GM21360 (cell line): ENCODE data around the gene OR1D5.
"Not testable (repeated sequence)": the region's sequence is repeated elsewhere in the genome, so short reads cannot be mapped to it uniquely, and the experiment has no call there.

Source experiments
- ATAC-seq: cut with Tn5 transposase; IDR thresholded peaks from one replicate; pipeline ENCODE4 v1.9.1; 2021; ENCODE audit warnings: mild to moderate bottlenecking, moderate library complexity; ENCODE audit not compliant: unreplicated experiment

OR1D5 gene, protein sequence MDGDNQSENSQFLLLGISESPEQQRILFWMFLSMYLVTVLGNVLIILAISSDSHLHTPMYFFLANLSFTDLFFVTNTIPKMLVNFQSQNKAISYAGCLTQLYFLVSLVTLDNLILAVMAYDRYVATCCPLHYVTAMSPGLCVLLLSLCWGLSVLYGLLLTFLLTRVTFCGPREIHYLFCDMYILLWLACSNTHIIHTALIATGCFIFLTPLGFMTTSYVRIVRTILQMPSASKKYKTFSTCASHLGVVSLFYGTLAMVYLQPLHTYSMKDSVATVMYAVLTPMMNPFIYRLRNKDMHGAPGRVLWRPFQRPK

DNA sequence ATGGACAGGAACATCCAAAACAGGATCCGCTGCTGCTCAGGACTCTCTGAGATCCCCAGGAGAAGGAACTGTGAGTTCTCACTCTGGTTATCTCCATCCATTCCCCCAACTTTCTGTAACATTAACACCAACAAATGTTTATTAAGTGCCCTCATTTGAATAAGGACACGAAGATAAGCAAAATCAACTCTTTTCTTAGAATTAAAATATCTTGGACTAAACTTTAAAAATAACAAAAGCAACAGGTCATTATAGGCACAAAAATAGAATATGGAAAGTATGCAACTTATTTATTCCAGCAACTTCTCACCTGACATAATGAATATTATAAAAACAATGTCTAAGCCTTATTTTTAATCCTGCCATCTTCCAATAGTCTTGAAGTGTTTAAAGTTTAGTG lies at the start of gene OR1D5:
TSS of gene OR1D5 (minus strand) at position 101 of the 400 bp plus-strand sequence. CDS start at position 101, 0 bp downstream.
- not testable (repeated sequence) for ATAC-seq

DNA sequence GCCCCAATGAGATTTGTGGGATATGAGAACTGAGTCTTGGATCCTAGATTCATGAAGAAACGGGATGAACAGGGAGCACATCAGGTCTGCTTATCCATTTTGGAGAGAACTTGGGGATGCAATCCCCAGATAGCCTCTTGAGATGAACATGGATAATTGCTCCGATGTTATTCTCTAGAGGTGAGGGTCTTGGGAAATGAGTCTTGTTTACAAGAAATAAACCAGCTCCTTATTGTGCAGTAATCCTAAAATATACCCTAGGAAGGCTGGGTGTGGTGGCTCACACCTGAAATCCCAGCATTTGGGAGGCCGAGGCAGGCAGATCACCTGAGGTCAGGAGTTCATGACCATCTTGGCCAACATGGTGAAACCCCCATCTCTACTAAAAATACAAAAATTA lies 40.9 kb upstream of the OR1D5 start, which contains the start of gene OR1D2:
TSS of gene OR1D2 (minus strand) at position 101 of the 400 bp plus-strand sequence. CDS start 11,426 bp downstream, outside the sequence.
- ATAC-seq, result no peak

DNA sequence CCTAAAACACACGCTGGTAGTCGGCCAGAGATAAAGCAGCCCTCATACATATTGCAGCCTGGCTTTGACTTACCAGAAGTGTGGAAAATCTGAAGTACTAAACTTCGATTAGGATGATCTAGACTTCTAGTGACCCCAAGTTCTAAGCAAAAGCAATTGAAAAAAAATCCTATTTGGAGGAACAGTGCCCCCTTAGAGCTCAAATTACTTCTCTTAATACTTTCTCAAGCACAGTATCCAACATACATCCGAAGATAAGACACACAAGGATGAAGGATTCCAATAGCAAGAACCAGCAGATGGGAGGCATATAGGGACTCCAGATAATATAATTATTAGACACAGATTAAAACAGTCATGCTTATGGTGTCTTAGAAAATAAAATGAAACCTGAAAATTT lies 10.4 kb upstream of the OR1D5 start:
- ATAC-seq, result not testable (repeated sequence)

DNA sequence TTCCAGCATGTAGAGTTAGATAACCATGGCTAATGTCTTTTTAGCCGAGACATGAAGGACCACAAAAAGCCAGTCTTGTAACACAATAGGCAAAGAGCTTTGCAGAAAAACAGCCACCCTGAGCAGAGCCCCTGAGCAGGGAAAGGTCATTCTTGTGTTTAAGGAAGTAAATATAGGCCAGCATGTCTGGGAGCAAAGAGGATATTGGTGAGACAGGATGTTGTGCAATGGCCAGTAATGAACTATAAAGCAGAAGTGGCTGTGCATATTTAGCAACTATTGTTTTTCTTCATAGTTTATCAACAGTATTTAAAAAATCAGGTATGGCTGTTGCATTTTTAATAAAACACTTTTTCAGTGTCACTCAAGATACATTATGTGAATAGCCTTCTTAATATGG lies 1.8 kb upstream of the OR1D5 start:
- ATAC-seq, result not testable (repeated sequence)

DNA sequence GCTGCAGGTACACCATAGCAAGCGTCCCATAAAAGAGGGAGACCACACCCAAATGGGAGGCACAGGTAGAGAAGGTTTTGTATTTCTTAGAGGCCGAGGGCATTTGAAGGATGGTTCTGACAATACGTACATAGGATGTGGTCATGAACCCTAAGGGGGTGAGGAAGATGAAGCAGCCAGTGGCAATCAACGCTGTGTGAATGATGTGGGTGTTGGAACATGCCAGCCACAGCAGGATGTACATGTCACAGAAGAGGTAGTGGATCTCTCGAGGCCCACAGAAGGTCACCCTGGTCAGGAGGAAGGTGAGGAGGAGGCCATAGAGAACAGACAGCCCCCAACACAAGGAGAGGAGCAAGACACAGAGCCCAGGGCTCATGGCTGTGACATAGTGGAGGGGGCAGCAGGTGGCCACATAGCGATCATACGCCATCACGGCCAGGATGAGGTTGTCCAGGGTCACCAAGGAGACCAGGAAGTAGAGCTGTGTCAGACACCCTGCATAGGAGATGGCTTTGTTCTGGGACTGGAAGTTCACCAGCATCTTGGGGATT lies 506 bp downstream of the OR1D5 start:
- ATAC-seq, result not testable (repeated sequence)

DNA sequence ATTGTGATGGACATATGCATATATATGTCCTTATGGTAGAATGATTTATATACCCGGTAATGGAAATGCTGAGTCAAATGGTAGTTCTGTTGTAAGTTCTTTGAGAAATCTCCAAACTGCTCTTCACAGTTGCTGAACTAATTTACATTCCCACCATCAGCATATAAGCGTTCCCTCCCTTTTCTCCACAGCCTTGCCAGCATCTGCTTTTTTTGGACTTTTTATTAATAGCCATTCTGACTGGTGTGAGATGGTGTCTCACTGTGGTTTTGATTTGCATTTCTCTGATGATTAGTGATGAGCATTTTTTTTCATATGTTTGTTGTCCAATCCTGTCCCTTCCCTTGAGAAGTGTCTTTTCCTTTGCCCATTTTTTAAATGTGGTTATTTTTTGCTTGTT lies 8.5 kb downstream of the OR1D5 start:
- not testable (repeated sequence) for ATAC-seq

DNA sequence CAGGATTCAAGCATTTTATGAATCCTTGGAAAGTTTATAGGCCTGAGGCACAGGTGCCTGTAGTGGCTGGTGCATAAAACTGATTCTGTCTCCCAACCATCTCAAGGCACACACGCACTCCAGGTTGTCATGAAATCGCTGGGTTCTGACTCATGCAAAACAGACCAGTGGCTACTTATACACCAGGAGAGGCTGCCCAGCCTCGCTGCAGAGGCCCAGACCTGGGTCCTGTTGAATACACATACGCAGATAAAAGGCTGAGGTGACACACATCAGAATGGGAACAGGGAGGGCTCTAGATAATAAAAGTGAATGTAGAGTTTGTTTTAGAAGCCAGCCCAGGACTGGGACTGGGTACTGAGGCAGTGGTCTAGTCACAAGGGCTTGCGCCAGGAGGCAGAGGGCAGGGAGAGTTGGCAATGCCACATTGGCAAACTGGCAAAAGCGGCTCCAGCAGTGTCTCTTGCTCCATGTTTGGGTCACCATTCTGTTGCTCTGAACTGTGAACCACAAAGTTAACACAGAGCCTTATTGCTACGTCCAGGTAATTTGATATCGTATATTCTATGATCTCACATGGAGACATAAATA lies 13.6 kb downstream of the OR1D5 start:
- no peak for ATAC-seq

DNA sequence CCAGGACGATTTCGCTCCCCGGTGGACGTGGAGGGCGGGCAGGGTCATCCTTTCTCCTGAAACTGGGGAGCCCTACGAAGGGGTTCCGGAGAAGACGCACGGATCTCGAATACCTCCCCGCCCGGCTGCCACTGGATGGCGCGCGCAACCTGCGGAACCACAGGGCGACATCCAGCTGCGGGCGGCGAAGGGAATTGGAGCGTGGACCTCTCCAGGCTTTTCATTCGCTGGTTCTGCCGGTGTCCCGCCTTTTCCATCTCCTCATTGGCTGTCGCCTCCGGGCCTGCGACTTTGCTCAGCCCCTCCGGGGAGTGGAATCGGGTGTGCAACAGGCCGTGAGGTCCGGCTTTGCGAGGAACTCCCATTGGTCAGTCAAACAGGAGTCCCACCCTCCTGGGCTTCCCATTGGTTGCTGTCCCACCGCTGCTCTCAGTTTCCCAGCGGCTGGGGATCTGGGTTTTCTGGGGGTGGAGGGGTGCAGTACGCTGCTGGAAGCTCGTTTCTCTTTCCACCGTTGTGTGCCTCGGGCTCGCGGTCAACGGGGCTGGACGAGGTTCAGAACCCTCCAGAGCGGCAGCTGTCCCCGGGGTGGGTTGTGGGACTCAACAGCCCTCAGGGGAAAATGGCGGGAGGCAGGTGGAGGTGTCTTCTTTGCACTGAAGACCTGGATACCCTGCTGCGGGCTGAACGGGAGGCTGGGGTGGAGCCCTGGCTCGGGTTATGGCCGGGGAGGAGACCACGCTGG lies 14.5 kb downstream of the OR1D5 start:
- peak; percentile 97 for ATAC-seq

DNA sequence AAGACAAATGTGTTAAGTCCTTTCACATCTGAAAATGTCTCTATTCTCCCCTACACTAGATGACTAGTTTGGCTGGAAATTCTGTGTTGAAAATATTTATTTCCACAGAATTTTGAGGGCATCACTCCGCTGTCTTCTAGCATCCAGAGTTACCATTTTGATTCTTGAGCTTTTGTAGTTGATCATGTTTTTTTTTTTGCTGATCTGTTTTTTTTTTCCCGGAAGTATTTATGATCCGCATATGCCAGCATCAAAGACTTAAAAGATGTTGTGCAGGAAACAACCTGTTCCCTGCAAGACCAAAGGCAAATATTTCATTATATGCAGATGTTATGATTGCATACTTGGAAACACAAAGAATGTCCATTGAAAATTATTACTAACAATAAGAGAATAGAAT lies 16.7 kb downstream of the OR1D5 start:
- no peak for ATAC-seq

DNA sequence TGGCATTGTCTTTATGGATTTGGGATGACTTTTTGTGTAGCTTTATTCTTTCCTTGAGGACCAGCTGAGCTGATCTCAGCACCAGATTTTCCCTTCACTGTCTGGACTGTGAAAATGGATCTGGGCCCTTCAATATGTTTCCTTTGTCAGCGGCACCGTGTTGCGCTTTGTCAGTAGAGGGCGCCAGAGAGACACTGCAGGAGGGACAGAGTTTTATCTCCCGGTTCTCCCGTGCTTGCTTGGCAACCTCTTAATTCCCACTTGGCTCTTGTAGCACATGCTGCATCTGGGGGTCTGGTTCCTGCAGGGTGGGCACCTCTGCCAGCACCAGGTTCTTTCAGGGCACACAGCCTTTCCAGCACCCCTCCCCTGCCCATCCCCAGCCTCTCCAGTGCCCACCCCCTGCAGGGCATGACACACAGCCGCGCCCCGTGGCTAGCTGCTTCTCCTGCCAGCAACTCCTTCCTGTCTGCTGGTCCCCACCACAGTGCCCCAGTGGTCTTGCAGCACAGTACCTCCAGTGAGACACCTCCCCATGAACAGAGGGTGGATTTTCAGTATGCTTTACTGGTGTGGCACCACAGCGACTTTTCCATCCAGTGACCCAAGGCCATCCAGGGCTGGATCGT lies 19.6 kb downstream of the OR1D5 start:
- no peak for ATAC-seq

DNA sequence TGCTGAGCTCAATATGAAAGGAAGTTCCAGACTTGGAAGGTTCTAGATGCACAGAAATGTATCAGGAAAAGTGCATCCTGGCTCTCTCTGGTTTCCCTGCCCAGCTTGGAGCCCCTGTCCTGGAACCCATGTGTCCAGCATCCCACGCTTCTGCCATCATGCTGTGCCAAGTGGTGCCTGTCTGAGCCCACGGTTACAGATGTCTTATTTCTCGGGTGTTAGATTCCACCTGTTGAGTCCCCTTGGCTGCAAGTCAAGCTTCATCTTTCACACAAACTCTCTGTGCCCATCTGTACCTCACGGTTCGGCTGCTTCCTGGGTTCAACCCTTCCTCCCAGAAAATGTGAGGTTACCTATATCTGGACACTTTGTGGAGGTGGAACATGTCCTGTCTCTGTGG lies 22.5 kb downstream of the OR1D5 start:
- ATAC-seq, result no peak

DNA sequence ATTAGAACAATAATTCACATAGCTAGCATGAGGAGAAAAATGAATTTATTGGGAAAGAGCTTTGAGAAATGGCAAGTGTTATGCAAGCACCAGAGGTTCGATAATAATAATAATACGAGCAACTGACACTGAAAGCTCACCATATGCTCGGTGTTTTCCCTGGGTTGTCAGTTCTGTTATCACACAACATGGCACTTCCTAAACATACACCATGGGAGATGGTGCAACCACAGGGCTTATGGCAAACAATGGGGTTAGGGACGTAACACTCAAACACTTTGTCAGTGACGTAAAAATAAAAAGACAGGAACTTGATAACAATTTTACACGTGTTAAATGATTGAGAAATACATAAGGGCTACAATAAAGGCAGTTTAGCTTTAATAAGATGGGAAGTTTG lies 23.7 kb downstream of the OR1D5 start:
- ATAC-seq, result no peak

DNA sequence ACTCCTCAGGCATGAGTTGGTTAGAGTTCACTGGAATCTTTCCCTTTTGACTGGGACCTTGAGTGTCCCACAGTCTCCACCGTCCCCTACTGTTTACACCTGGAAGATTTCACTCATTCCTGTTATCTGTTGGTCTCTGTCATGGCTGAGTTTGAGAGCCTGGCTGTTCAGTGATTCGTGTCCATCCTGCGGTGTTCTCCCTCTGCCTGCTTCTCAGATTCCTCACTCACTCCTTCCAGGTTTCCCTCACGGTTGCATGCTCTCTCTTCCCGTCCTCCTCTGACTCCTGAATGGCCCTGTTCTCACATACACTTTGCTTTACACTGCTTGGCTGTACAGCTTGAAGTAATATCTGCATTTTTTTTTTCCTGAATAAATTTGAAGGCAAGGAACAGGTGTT lies 24.5 kb downstream of the OR1D5 start:
- no peak for ATAC-seq

DNA sequence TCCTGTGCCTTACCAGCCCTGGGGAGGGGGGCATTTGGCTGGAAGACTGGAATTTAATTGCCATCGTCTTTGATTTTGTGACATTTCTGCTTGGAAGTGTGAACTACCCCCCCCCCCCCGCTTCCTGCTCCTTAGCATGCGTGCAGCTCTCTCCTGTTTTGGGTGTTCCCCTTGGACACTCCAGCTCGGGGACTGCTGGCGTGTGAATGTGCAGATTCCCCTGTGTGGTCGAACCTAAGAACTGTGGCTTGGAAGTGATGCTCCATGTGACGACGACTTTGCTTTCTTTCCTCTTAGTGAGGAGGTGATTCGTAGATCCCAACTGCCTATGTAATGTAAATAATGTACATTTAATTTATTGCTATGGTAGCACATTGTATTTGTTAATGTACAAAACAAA lies 26.1 kb downstream of the OR1D5 start:
- ATAC-seq, result no peak

DNA sequence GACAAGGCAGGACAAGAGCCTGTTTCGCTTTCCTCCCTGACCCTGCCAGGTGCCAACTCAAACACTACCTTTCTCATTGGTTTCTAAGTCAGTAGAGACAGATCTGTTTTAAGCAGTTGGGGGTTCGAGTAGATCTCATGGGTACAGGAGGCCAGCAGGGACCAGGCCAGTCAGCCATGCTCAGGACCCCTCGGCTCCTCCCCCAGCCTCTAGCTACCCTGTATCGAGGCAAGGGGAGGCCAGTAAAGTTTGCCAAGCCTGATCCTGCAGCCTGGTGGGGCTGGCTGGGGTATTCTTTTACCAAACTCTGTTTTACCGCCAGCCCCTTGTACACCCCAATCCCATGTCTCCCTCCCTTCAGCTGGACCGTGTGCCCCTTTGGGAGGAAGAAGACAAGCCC lies 26.6 kb downstream of the OR1D5 start:
- ATAC-seq, result no peak

DNA sequence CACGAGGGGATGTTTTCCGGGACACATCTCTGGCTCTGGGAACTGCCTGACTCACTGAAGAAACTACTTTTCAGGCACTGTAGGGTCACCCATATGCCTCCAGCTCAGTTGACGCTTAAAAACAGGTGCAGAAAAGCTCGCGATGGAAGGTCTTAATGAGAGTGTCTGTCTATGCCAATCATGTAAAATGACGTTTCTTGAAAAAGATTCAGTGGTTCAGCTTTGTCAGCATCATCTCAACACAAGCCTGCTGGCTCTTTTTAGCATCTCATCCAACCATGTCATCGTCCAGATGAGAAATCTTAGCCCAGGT lies 27.5 kb downstream of the OR1D5 start:
- no peak for ATAC-seq

DNA sequence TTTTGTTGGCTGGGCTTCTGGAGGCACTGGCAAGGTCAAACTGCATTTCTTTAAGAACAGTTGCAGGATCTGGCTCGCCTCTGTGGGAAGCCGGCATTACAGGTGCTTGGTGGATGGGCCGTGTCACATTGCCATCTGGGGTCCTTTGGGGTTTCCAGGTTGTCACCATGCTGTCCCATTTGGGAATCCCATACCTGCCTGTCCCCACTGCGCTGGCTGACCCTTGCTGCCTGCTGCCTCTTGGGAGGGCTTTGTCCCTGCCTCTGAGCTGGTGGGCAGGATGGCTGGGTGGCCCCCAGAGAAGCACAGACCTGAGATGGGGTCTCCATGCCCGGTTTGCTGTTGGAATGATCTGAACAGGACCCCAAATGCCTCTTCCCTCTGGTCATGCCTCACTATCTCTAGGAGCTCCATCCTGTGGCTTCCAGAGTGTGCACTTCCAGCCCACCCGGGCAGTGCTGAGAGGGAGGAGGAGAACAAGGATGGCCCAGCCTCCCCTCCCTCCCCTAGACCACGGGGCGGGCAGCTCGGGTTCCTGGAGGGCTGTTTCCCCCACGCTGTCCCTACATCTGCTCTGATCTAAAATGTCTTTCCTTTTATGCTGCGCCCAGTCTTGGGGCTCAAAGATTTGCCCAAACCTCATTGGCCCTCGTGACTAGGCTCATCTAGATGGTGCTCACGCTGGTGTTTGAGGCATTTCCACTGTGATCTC lies 28.0 kb downstream of the OR1D5 start:
- ATAC-seq, result no peak

DNA sequence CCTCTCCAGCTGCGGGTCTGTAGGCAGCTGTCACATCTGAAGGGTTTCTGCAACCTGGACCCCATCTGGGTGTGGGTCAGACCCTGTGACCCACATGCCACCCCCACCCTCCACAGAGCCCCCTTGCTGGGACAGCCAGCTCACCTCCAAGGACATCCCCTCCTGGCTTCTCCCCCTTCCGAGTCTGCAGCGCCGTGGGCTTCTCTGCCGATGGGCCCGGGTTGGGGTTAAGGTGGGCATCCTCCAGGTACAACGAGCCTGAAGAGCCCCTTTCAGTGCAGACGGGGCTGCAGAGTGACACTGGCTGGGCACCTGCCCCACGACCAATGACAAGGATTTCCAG lies 28.9 kb downstream of the OR1D5 start:
- ATAC-seq, result no peak

DNA sequence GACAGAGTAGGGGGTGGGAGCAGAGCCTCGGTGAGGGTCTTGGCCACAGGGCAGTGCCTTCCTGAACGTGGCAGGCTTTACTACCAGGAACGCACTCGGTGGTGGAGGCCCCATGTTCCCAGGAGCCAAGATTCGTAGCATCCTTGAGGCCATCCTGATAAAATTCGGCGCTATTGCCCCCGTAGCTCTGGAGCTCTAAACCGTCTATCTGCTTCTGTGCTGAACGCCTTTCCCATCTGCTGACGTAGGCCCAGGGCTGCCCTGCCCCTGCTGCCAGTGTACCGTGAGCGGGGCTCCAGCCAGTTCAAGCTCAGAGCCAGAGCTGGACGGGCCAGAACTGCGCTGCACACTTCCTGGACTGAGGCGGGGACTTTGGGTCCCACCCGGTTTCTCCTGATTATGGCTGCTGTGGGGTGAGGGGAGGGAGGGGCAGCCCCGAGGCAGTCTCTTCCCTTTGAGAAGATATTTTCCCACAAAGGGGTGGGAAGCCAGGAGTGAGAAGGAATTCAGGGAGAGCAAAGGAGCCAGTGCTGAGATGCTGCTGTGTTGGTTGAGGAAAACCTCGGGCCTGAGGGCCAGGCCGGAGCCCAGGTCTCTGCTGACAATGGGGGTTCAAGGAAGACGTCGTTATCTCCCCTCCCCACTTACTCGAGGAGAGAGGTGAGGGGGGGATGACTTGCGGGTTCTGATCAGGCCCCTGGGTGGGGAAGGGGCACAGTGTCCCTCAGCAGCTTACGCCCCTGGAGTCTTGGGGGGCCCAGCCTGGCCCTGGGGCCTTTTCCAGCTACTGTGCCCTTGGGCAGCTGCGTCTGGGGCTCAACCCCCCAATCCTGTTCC lies 29.4 kb downstream of the OR1D5 start:
- ATAC-seq, result no peak

DNA sequence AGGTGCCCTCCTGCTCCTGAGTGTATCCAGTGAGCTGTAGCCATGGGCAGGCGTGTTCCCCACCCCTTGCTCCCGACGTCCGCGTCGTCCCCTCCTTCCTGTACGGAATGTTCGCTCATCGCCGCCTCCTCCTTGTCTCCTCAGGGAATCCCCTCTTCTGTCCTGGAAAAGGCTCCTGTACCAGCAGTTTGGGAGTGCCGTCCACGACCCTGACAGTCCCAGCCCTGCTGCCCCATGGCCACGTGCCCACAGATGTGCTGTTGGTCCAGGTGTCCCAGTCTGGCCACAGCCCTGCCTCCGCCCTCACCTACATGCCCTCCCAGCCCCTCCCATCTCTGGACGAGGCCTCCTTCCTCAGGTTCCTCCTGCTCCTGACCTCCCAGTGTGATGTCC lies 30.2 kb downstream of the OR1D5 start:
- no peak for ATAC-seq
